Naive B cell (primary cell): ENCODE data around the gene ADAMTS16. TPM values are rescaled to one million over a fixed set of nuclear protein-coding genes. Genes with fewer than 3 reads are reported as not detected.

Experiments used
- ATAC-seq, 2 donors: fragments of 150-1000 bp; cut with Tn5 transposase; 2 replicates each; pipeline ENCODE4 v1.10.0; 2021; ENCODE audit warnings: low read depth in 2 of 2, mild to moderate bottlenecking in 2 of 2, moderate library complexity in 2 of 2
- DNase-seq: peaks from one replicate; pipeline ENCODE4 v3.0.0; 2022
- H3K27ac Mint-ChIP-seq, 6 donors: one replicate each; pipeline ENCODE4 v1.8.0; 2020 to 2022; ENCODE audit warnings: mild to moderate bottlenecking in 6 of 6, mixed read lengths in 6 of 6, moderate library complexity in 5 of 6, inconsistent platforms in 2 of 6
- H3K27me3 Mint-ChIP-seq, 3 donors: one replicate each; pipeline ENCODE4 v1.8.0; 2021 to 2022; ENCODE audit warnings: mixed read lengths in 3 of 3, mild to moderate bottlenecking in 1 of 3
- H3K36me3 Mint-ChIP-seq, 2 donors: one replicate each; pipeline ENCODE4 v1.8.0; 2020 to 2022; ENCODE audit warnings: mixed read lengths in 2 of 2, inconsistent platforms in 1 of 2, mild to moderate bottlenecking in 1 of 2
- H3K4me1 Mint-ChIP-seq, 3 donors: one replicate each; pipeline ENCODE4 v1.8.0; 2020 to 2022; ENCODE audit warnings: mixed read lengths in 3 of 3, inconsistent platforms in 1 of 3, mild to moderate bottlenecking in 1 of 3, moderate library complexity in 1 of 3
- H3K4me3 Mint-ChIP-seq, 8 donors: one replicate each; pipeline ENCODE4 v1.8.0; 2020 to 2022; ENCODE audit warnings: mild to moderate bottlenecking in 8 of 8, mixed read lengths in 8 of 8, moderate library complexity in 8 of 8, inconsistent platforms in 2 of 8
- H3K9me3 Mint-ChIP-seq, 7 donors: one replicate each; pipeline ENCODE4 v1.8.0; 2020 to 2022; ENCODE audit warnings: mixed read lengths in 7 of 7, mild to moderate bottlenecking in 5 of 7, inconsistent platforms in 2 of 7, moderate library complexity in 1 of 7
- polyA plus RNA-seq, 6 donors: library from polyadenylated mRNA; unstranded; fragments of 300-500 nt; fragmentation: Illumina TruSeq; gene quantifications; one replicate each; pipeline ENCODE4 v1.2.3, GENCODE V29; 2021; ENCODE audit warnings: low read depth in 6 of 6

Gene ADAMTS16
- polyA plus RNA-seq, 6 donors from 2014 or later = not detected

- Mint-ChIP-seq H3K4me1 (no peaks in the 10 kb centered on the region), H3K27ac (no peak overlapping the region), H3K27me3 (no peaks in the 10 kb centered on the region), H3K9me3 (peaks cover 0 to 13% (median 0%) of the 10 kb centered on the region in 7 donors), H3K4me3 (no peak overlapping the region), H3K36me3 (peaks cover 0 to 5% of the 10 kb centered on the region in 2 donors)
- no peak for DNase-seq
- no peak for ATAC-seq
Observed at GRCh38 chr5:5313101-5313635, 173.0 kb downstream of the ADAMTS16 start.

- Mint-ChIP-seq H3K27me3 (no peaks in the 10 kb centered on the region), H3K27ac (no peak overlapping the region), H3K36me3 (peaks cover 0 to 5% of the 10 kb centered on the region in 2 donors), H3K9me3 (peaks cover 0 to 13% (median 2%) of the 10 kb centered on the region in 7 donors), H3K4me3 (no peak overlapping the region), H3K4me1 (no peaks in the 10 kb centered on the region)
- ATAC-seq (no peak), DNase-seq (no peak)
Observed at GRCh38 chr5:5314166-5314565, 174.0 kb downstream of the ADAMTS16 start.

GRCh38 chr5:5314626-5315025 lies 174.5 kb downstream of the ADAMTS16 start:
- ATAC-seq (no peak), DNase-seq (no peak)
- Mint-ChIP-seq H3K36me3 (peaks cover 0 to 5% of the 10 kb centered on the region in 2 donors), H3K4me3 (no peak overlapping the region), H3K27me3 (no peaks in the 10 kb centered on the region), H3K27ac (no peak overlapping the region), H3K9me3 (peaks cover 0 to 11% (median 2%) of the 10 kb centered on the region in 7 donors), H3K4me1 (no peaks in the 10 kb centered on the region)

GRCh38 chr5:5315068-5315980 lies 175.2 kb downstream of the ADAMTS16 start:
- DNase-seq (no peak), ATAC-seq (no peak)
- Mint-ChIP-seq H3K27ac (no peak overlapping the region), H3K4me3 (no peak overlapping the region), H3K4me1 (no peaks in the 10 kb centered on the region), H3K27me3 (no peaks in the 10 kb centered on the region), H3K36me3 (peaks cover 0 to 5% of the 10 kb centered on the region in 2 donors), H3K9me3 (peaks cover 0 to 11% (median 3%) of the 10 kb centered on the region in 7 donors)

GRCh38 chr5:5316334-5316733 lies 176.2 kb downstream of the ADAMTS16 start:
- Mint-ChIP-seq H3K9me3 (peaks cover 0 to 14% (median 11%) of the 10 kb centered on the region in 7 donors), H3K36me3 (peaks cover 0 to 5% of the 10 kb centered on the region in 2 donors), H3K27ac (no peak overlapping the region), H3K4me3 (no peak overlapping the region), H3K4me1 (no peaks in the 10 kb centered on the region), H3K27me3 (no peaks in the 10 kb centered on the region)
- ATAC-seq (no peak), DNase-seq (no peak)

GRCh38 chr5:5317976-5318375 lies 177.8 kb downstream of the ADAMTS16 start:
- no peak for ATAC-seq
- no peak overlapping the region for H3K27ac Mint-ChIP-seq
- H3K9me3 Mint-ChIP-seq = peaks cover 0 to 29% (median 14%) of the 10 kb centered on the region in 7 donors
- peaks cover 0 to 5% of the 10 kb centered on the region in 2 donors for H3K36me3 Mint-ChIP-seq
- no peak overlapping the region for H3K4me3 Mint-ChIP-seq
- no peaks in the 10 kb centered on the region for H3K4me1 Mint-ChIP-seq
- DNase-seq = no peak
- H3K27me3 Mint-ChIP-seq = no peaks in the 10 kb centered on the region

- Mint-ChIP-seq H3K4me1 (no peaks in the 10 kb centered on the region), H3K4me3 (no peak overlapping the region)
Observed at GRCh38 chr5:5318426-5319190, 178.5 kb downstream of the ADAMTS16 start.

GRCh38 chr5:5320062-5320805 lies 180.1 kb downstream of the ADAMTS16 start:
- DNase-seq (no peak), ATAC-seq (no peak)
- peaks cover 0 to 30% (median 11%) of the 10 kb centered on the region in 7 donors for H3K9me3 Mint-ChIP-seq
- no peaks in the 10 kb centered on the region for H3K4me1 Mint-ChIP-seq
- no peak overlapping the region for H3K27ac Mint-ChIP-seq
- H3K4me3 Mint-ChIP-seq = no peak overlapping the region
- peaks cover under 1 to 5% of the 10 kb centered on the region in 2 donors for H3K36me3 Mint-ChIP-seq
- H3K27me3 Mint-ChIP-seq = no peaks in the 10 kb centered on the region

More at GRCh38 chr5:5318426-5319190, 178.5 kb downstream of the ADAMTS16 start:
- Mint-ChIP-seq H3K27ac (no peak overlapping the region), H3K27me3 (no peaks in the 10 kb centered on the region), H3K36me3 (peaks cover 0 to 5% of the 10 kb centered on the region in 2 donors), H3K9me3 (peaks cover 0 to 30% (median 14%) of the 10 kb centered on the region in 7 donors)
- DNase-seq (no peak), ATAC-seq (no peak)

- Mint-ChIP-seq H3K4me3 (no peak overlapping the region), H3K9me3 (peaks cover 0 to 30% (median 11%) of the 10 kb centered on the region in 7 donors), H3K36me3 (peaks cover 0 to 8% of the 10 kb centered on the region in 2 donors), H3K27ac (no peak overlapping the region), H3K27me3 (no peaks in the 10 kb centered on the region), H3K4me1 (no peaks in the 10 kb centered on the region)
- DNase-seq = no peak
- no peak for ATAC-seq
Observed at GRCh38 chr5:5321137-5321536, 181.0 kb downstream of the ADAMTS16 start.

GRCh38 chr5:5323551-5323950 lies 183.4 kb downstream of the ADAMTS16 start:
- Mint-ChIP-seq H3K36me3 (peaks cover 0 to 21% of the 10 kb centered on the region in 2 donors), H3K4me1 (no peaks in the 10 kb centered on the region), H3K27ac (no peak overlapping the region), H3K9me3 (peaks cover 11 to 37% (median 15%) of the 10 kb centered on the region in 7 donors), H3K27me3 (no peaks in the 10 kb centered on the region), H3K4me3 (no peak overlapping the region)
- ATAC-seq (no peak), DNase-seq (no peak)

- Mint-ChIP-seq H3K27ac (no peak overlapping the region), H3K36me3 (peaks cover 0 to 23% of the 10 kb centered on the region in 2 donors), H3K4me3 (no peak overlapping the region), H3K9me3 (peaks cover 14 to 41% (median 17%) of the 10 kb centered on the region in 7 donors), H3K27me3 (no peaks in the 10 kb centered on the region), H3K4me1 (no peaks in the 10 kb centered on the region)
- ATAC-seq = no peak
- DNase-seq = no peak
Observed at GRCh38 chr5:5326115-5326758, 186.1 kb downstream of the ADAMTS16 start.

GRCh38 chr5:5327126-5327525 lies 187.0 kb downstream of the ADAMTS16 start:
- Mint-ChIP-seq H3K4me3 (no peak overlapping the region), H3K27me3 (no peaks in the 10 kb centered on the region), H3K9me3 (peaks cover 9 to 32% (median 16%) of the 10 kb centered on the region in 7 donors), H3K4me1 (no peaks in the 10 kb centered on the region), H3K27ac (no peak overlapping the region), H3K36me3 (peaks cover 0 to 23% of the 10 kb centered on the region in 2 donors)
- no peak for ATAC-seq
- DNase-seq = no peak
